Measurements from ENCODE around the gene NDUFA13.

DNA sequence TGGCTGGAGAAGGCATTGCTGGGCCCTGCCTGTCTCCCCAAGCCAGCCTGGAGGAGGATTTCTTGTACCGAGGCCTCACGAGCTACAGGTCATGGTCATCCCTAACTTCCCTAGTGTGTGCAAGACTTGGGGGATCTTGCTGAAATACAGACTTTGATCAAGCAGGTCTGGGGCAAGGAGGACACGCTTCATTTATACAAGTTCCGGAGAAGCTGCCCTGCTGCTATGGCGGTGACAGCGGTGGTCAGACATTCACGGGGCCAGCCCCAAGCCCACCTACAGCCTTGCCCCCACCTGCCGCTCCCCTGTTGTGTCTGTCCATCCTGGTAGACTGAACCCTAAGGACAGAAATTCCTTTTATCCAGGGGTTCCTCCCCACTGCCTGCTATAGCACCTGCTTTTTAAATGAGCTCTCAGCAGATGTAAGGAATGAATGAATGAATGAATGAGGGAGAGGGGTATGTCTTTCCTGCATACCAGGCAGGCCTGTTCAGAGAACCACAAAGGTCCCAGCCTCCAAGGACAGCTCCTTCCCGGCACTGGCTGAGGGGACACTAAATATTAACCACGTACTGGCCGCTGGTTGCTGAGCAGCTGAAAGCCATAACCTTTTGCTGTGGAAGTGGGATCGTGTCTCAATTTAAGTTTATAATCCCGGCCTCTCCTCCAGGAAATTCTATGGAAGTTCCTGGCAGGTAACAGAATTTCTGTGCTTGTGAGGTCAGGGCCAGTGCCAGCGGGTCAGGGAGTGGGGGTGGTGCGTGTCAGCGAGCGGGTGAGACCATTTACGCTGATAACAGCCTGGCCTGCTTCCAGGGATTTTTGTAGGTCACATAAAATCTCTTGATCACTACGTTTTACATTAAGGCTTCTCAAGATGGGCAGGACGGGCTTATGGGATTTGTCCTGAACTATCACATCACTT lies 27.8 kb upstream of the NDUFA13 start:
- TF ChIP-seq YY1 (IDR thresholded peaks at IDR 0.05; ENCODE audit: insufficient read depth, insufficient read length) (no peak), ZNF274 (IDR thresholded peaks at IDR 0.05; ENCODE audit: low read depth, low read length) (no peak), SUZ12 (IDR thresholded peaks at IDR 0.05; ENCODE audit: extremely low read depth, insufficient read depth, insufficient read length) (no peak)

All from NT2/D1 (cell line).